Endothelial cell (in vitro differentiated cells): ENCODE measurements around the gene MYCN. TPM values are rescaled to one million over a fixed set of nuclear protein-coding genes. Genes with fewer than 3 reads are reported as not detected.

ENCODE experiments used
- DNase-seq: peaks from one replicate; pipeline ENCODE4 v3.0.0; 2021; ENCODE audit warnings: low spot score
- H3K27ac Mint-ChIP-seq: one replicate; pipeline ENCODE4 v1.8.0; 2021; ENCODE audit warnings: mixed read lengths, inconsistent platforms; ENCODE audit not compliant: unreplicated experiment
- H3K27me3 Mint-ChIP-seq: one replicate; pipeline ENCODE4 v1.8.0; 2021; ENCODE audit warnings: mild to moderate bottlenecking, moderate library complexity, mixed read lengths, inconsistent platforms; ENCODE audit not compliant: unreplicated experiment
- H3K36me3 Mint-ChIP-seq: one replicate; pipeline ENCODE4 v1.8.0; 2021; ENCODE audit warnings: mild to moderate bottlenecking, low read depth, mixed read lengths, inconsistent platforms; ENCODE audit not compliant: unreplicated experiment
- H3K4me1 Mint-ChIP-seq: one replicate; pipeline ENCODE4 v1.8.0; 2021; ENCODE audit warnings: mild to moderate bottlenecking, mixed read lengths, inconsistent platforms; ENCODE audit not compliant: unreplicated experiment
- H3K4me3 Mint-ChIP-seq: one replicate; pipeline ENCODE4 v1.8.0; 2021; ENCODE audit warnings: mild to moderate bottlenecking, mixed read lengths, inconsistent platforms; ENCODE audit not compliant: unreplicated experiment
- H3K9me3 Mint-ChIP-seq: one replicate; pipeline ENCODE4 v1.8.0; 2021; ENCODE audit warnings: mixed read lengths, inconsistent platforms; ENCODE audit not compliant: unreplicated experiment
- total RNA-seq: library from RNA; stranded (reverse); fragmentation: NEBNext Ultra II Directional; extraction: Animal tissue kit (Norgen Biotek cat#: 25700); gene quantifications from one replicate; pipeline ENCODE4 v1.2.1, GENCODE V29; 2021; ENCODE audit not compliant: unreplicated experiment
- TF ChIP-seq, protein P1 (sequence below): fragments of 200-600 bp; sonication (generic); IDR thresholded peaks from one replicate; pipeline ENCODE4 v1.5.0; 2021; ENCODE audit warnings: antibody characterized with exemption; ENCODE audit not compliant: unreplicated experiment

Gene MYCN
- total RNA-seq, 1 donor from 2014 or later = 8.5 TPM

- no peaks in the 10 kb centered on the region for H3K4me1 Mint-ChIP-seq
- no peaks in the 10 kb centered on the region for H3K9me3 Mint-ChIP-seq
- no peak for DNase-seq
- no peak overlapping the region for H3K27ac Mint-ChIP-seq
- TF ChIP-seq, protein P1, sequence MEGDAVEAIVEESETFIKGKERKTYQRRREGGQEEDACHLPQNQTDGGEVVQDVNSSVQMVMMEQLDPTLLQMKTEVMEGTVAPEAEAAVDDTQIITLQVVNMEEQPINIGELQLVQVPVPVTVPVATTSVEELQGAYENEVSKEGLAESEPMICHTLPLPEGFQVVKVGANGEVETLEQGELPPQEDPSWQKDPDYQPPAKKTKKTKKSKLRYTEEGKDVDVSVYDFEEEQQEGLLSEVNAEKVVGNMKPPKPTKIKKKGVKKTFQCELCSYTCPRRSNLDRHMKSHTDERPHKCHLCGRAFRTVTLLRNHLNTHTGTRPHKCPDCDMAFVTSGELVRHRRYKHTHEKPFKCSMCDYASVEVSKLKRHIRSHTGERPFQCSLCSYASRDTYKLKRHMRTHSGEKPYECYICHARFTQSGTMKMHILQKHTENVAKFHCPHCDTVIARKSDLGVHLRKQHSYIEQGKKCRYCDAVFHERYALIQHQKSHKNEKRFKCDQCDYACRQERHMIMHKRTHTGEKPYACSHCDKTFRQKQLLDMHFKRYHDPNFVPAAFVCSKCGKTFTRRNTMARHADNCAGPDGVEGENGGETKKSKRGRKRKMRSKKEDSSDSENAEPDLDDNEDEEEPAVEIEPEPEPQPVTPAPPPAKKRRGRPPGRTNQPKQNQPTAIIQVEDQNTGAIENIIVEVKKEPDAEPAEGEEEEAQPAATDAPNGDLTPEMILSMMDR = no peak
- peaks cover 6% of the 10 kb centered on the region for H3K27me3 Mint-ChIP-seq
- H3K36me3 Mint-ChIP-seq = no peaks in the 10 kb centered on the region
- H3K4me3 Mint-ChIP-seq = no peak overlapping the region
Measured at GRCh38 chr2:15937105-15937881, 3.1 kb upstream of the MYCN start.

DNA sequence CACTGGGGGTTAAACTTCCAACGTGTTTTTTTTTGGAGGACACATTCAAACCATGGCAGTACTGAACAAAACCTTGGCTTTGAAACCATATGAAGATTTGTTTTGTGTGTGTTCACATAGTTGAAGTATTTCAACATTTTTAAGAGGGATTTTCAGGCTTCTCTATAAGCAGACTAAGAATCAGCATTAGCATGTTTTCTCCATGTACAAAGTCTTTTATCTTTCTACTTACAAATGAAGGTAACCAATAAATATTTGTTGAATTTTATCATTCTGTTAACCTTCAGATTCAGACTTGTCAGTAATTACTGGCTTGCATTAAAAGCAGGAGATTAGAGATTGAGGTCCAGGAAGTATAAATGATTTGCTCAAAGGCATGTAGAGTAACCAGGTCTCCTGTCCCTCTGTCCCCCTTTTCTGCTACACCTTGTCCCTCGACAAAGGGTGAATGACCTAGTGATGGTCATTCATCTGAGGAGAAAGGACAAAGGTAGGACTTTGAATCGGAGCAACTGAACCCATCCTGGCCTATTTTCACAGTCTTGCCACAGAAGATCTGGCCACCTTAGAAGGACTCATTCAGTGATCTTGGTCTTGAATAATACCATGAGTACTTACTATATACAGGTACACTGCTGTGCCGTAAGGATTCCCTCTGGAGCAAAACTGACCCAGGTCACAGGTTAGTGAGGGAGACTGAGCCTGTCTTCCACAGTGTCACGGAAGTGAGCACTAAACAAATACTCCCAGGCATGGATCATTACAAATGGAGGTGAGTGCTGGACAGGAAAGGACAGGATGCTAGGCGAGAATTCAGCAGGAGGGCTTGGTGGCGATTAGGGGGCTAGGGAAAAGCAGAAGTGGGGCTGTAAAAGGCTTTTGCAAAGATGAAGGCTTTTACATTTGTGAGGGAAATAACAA lies 2.2 kb upstream of the MYCN start:
- TF ChIP-seq, protein P1 = no peak
- H3K4me3 Mint-ChIP-seq = no peak overlapping the region
- H3K4me1 Mint-ChIP-seq = no peaks in the 10 kb centered on the region
- H3K9me3 Mint-ChIP-seq = no peaks in the 10 kb centered on the region
- no peaks in the 10 kb centered on the region for H3K36me3 Mint-ChIP-seq
- no peak overlapping the region for H3K27ac Mint-ChIP-seq
- peaks cover 6% of the 10 kb centered on the region for H3K27me3 Mint-ChIP-seq
- no peak for DNase-seq

DNA sequence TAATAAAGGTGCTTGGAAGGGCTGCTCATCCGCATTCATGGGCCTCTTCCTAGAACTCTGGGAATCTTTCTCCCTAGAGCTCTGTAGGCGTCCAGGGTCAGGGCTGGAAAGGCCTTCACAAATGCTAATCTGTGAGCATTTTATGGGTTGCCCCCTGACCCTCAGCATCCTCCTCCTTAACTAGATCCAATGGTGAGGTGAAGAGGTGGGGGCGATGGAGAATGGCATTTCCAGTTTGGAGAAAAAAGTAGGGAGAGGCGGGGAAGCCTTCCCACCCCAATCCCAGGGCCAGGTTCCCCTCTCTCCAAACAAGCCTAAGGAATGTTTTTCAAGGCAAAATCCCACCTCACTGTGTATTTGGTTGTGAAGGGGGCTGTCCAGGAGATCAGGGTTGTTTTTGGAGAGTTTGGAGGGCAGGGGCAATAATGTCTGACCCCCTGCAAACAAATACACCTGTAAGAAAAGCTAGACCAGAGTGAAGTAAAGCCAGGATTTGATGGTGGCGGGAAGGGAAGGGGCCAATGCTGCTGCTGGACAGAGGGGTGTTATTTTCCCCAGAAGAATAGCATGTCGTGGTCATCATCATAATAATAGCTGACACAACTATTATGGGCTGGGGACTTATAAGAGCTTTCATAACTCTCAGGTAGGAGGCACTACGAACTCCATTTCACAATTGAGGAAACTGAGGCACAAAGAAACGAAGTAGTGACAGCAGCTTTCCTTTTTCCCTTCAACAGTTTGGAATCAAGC lies 1.4 kb upstream of the MYCN start:
- H3K9me3 Mint-ChIP-seq = no peaks in the 10 kb centered on the region
- H3K36me3 Mint-ChIP-seq = no peaks in the 10 kb centered on the region
- H3K4me3 Mint-ChIP-seq = peak overlapping the region; percentile 37
- DNase-seq = no peak
- TF ChIP-seq, protein P1 = no peak
- peaks cover 6% of the 10 kb centered on the region for H3K4me1 Mint-ChIP-seq
- no peak overlapping the region for H3K27ac Mint-ChIP-seq
- peaks cover 4% of the 10 kb centered on the region for H3K27me3 Mint-ChIP-seq

- H3K4me3 Mint-ChIP-seq = peak overlapping the region; percentile 37
- peaks cover 7% of the 10 kb centered on the region for H3K4me1 Mint-ChIP-seq
- TF ChIP-seq, protein P1 = no peak
- H3K36me3 Mint-ChIP-seq = no peaks in the 10 kb centered on the region
- H3K27me3 Mint-ChIP-seq = peaks cover 4% of the 10 kb centered on the region
- no peaks in the 10 kb centered on the region for H3K9me3 Mint-ChIP-seq
- no peak overlapping the region for H3K27ac Mint-ChIP-seq
- peak; percentile 78 for DNase-seq
Measured at GRCh38 chr2:15939556-15939853, 845 bp upstream of the MYCN start.
